GM20431 (cell line): ENCODE data around the gene GFY.

Source experiments
- in situ Hi-C: fragments of 300-500 bp; cut with MseI, MboI; formaldehyde crosslinking; loops from one replicate; pipeline ENCODE4 v1.15.0; 2020; ENCODE audit warnings: low sequenced_read_pairs; ENCODE audit not compliant: unreplicated experiment

GFY gene

GRCh38 chr19:49407482-49408015, 17.6 kb upstream of the GFY start:
- in situ Hi-C loops: no loop called here

GRCh38 chr19:49408816-49409440, 16.3 kb upstream of the GFY start:
- in situ Hi-C loops: no loop called here

- in situ Hi-C loops: no loop called here
Measured at GRCh38 chr19:49409441-49410029, 15.7 kb upstream of the GFY start.

GRCh38 chr19:49411681-49412326, 13.4 kb upstream of the GFY start:
- in situ Hi-C loops: no loop called here

- in situ Hi-C loops: no loop called here
Measured at GRCh38 chr19:49413348-49413747, 11.8 kb upstream of the GFY start.

GRCh38 chr19:49414256-49414655, 10.9 kb upstream of the GFY start:
- in situ Hi-C loops: no loop called here

GRCh38 chr19:49415102-49415809, 9.9 kb upstream of the GFY start:
- in situ Hi-C loops: no loop called here

GRCh38 chr19:49415810-49416200, 9.4 kb upstream of the GFY start:
- in situ Hi-C loops: no loop called here

GRCh38 chr19:49417088-49417487, 8.1 kb upstream of the GFY start:
- in situ Hi-C loops: no loop called here

GRCh38 chr19:49418511-49418910, 6.7 kb upstream of the GFY start:
- in situ Hi-C loops: no loop called here

GRCh38 chr19:49419173-49419572, 6.0 kb upstream of the GFY start:
- in situ Hi-C loops: no loop called here

GRCh38 chr19:49420227-49420626, 5.0 kb upstream of the GFY start:
- in situ Hi-C loops: no loop called here

- in situ Hi-C loops: no loop called here
Measured at GRCh38 chr19:49421039-49421877, 3.9 kb upstream of the GFY start.

- in situ Hi-C loops: no loop called here
Measured at GRCh38 chr19:49421878-49422202, 3.3 kb upstream of the GFY start.

- in situ Hi-C loops: no loop called here
Measured at GRCh38 chr19:49422407-49423070, 2.6 kb upstream of the GFY start.

- in situ Hi-C loops: no loop called here
Measured at GRCh38 chr19:49423071-49423984, 1.9 kb upstream of the GFY start, which contains the start of gene PTH2. Gene PTH2, minus strand, starts transcription at chr19:49423441. Its CDS starts 102 bp downstream, at chr19:49423339.

- in situ Hi-C loops: no loop called here
Measured at GRCh38 chr19:49423985-49424303, 1.2 kb upstream of the GFY start.

GRCh38 chr19:49425922-49426592, 869 bp downstream of the GFY start:
- in situ Hi-C loops: no loop called here
